Measurements from ENCODE around the gene ADAMTSL2.

GRCh38 chr9:133540698-133541025 is 6.2 kb downstream of the ADAMTSL2 start:
- TF ChIP-seq CTCF (IDR thresholded peaks at IDR 0.05; ENCODE audit: low read depth, low read length, missing input control) (no peak), YY1 (IDR thresholded peaks at IDR 0.05) (no peak), TAF1 (conservative IDR thresholded peaks at IDR 0.05) (no peak), ZBTB33 (IDR thresholded peaks at IDR 0.05) (no peak), NR2F2 (IDR thresholded peaks at IDR 0.05) (no peak), FOXA1 (IDR thresholded peaks at IDR 0.05) (no peak), HNF4A (conservative IDR thresholded peaks at IDR 0.05) (no peak), MAX (IDR thresholded peaks at IDR 0.05) (no peak), GABPA (IDR thresholded peaks at IDR 0.05 in 1 of 2, conservative IDR thresholded peaks at IDR 0.05 in 1 of 2) (no peak), REST (IDR thresholded peaks at IDR 0.05) (no peak), JUND (IDR thresholded peaks at IDR 0.05) (no peak), FOXA2 (IDR thresholded peaks at IDR 0.05) (no peak), RAD21 (IDR thresholded peaks at IDR 0.05) (no peak)
